Adipocyte (in vitro differentiated cells): ENCODE measurements around the gene TIMP2.

Source experiments
- DNase-seq: peaks from one replicate; pipeline ENCODE4 v3.0.0-alpha.2; 2015; ENCODE audit warnings: low read depth
- H3K27me3 ChIP-seq: replicated peaks from 2 replicates; pipeline ENCODE4 v1.7.0; 2013; ENCODE audit warnings: mild to moderate bottlenecking, low read length, moderate library complexity; ENCODE audit not compliant: control insufficient read depth, insufficient read depth
- H3K36me3 ChIP-seq: 2 replicates; pipeline ENCODE4 v1.7.0; 2013; ENCODE audit warnings: low read length, mild to moderate bottlenecking, moderate library complexity; ENCODE audit not compliant: control insufficient read depth, insufficient read depth, severe bottlenecking
- H3K4me1 ChIP-seq: 2 replicates; pipeline ENCODE4 v1.7.0; 2013; ENCODE audit warnings: mild to moderate bottlenecking, low read length, moderate library complexity; ENCODE audit not compliant: control insufficient read depth, insufficient read depth
- H3K4me3 ChIP-seq: 2 replicates; pipeline ENCODE4 v1.7.0; 2013; ENCODE audit warnings: mild to moderate bottlenecking, low read length, moderate library complexity
- H3K9ac ChIP-seq: 2 replicates; pipeline ENCODE4 v1.7.0; 2013; ENCODE audit warnings: mild to moderate bottlenecking, low read length, moderate library complexity
- H3K9me3 ChIP-seq: 2 replicates; pipeline ENCODE4 v1.7.0; 2013; ENCODE audit warnings: mild to moderate bottlenecking, low read length, moderate library complexity; ENCODE audit not compliant: control insufficient read depth

The TIMP2 gene

GRCh38 chr17:78940708-78941107, 15.5 kb upstream of the TIMP2 start:
- DNase-seq, result no peak
- no peaks in the 10 kb centered on the region for H3K9me3 ChIP-seq
- H3K36me3 ChIP-seq, result no peaks in the 10 kb centered on the region
- H3K4me1 ChIP-seq, result peaks cover 10% of the 10 kb centered on the region
- peaks cover 8% of the 10 kb centered on the region for H3K27me3 ChIP-seq
- H3K4me3 ChIP-seq, result no peak overlapping the region
- H3K9ac ChIP-seq, result no peak overlapping the region

GRCh38 chr17:78940258-78940657, 15.1 kb upstream of the TIMP2 start:
- H3K4me1 ChIP-seq, result peaks cover 14% of the 10 kb centered on the region
- H3K9me3 ChIP-seq, result no peaks in the 10 kb centered on the region
- H3K9ac ChIP-seq, result no peak overlapping the region
- peaks cover 8% of the 10 kb centered on the region for H3K27me3 ChIP-seq
- no peak for DNase-seq
- no peak overlapping the region for H3K4me3 ChIP-seq
- H3K36me3 ChIP-seq, result no peaks in the 10 kb centered on the region

- Histone ChIP-seq H3K27me3 (peaks cover 4% of the 10 kb centered on the region), H3K9ac (no peak overlapping the region), H3K9me3 (no peaks in the 10 kb centered on the region), H3K4me1 (peaks cover 20% of the 10 kb centered on the region), H3K4me3 (no peak overlapping the region), H3K36me3 (no peaks in the 10 kb centered on the region)
- DNase-seq, result peak; percentile 44
These were observed 14.4 kb upstream of the TIMP2 start for GRCh38 chr17:78939615-78940014.

GRCh38 chr17:78937561-78937960, 12.4 kb upstream of the TIMP2 start:
- Histone ChIP-seq H3K4me3 (no peak overlapping the region), H3K27me3 (no peaks in the 10 kb centered on the region), H3K4me1 (peaks cover 33% of the 10 kb centered on the region), H3K36me3 (no peaks in the 10 kb centered on the region), H3K9ac (no peak overlapping the region), H3K9me3 (no peaks in the 10 kb centered on the region)
- no peak for DNase-seq

GRCh38 chr17:78935419-78936323, 10.5 kb upstream of the TIMP2 start:
- Histone ChIP-seq H3K4me3 (no peak overlapping the region), H3K27me3 (no peaks in the 10 kb centered on the region), H3K9ac (peak overlapping the region; percentile 15), H3K36me3 (no peaks in the 10 kb centered on the region), H3K4me1 (peaks cover 33% of the 10 kb centered on the region), H3K9me3 (no peaks in the 10 kb centered on the region)
- DNase-seq, result peak; percentile 97

GRCh38 chr17:78934681-78935418, 9.7 kb upstream of the TIMP2 start:
- peaks cover 30% of the 10 kb centered on the region for H3K4me1 ChIP-seq
- H3K36me3 ChIP-seq, result no peaks in the 10 kb centered on the region
- no peaks in the 10 kb centered on the region for H3K27me3 ChIP-seq
- H3K9me3 ChIP-seq, result no peaks in the 10 kb centered on the region
- DNase-seq, result peak; percentile 33
- H3K9ac ChIP-seq, result peak overlapping the region; percentile 43
- peak overlapping the region; percentile 2 for H3K4me3 ChIP-seq

GRCh38 chr17:78933959-78934568, 8.9 kb upstream of the TIMP2 start:
- Histone ChIP-seq H3K36me3 (no peaks in the 10 kb centered on the region), H3K4me3 (peak overlapping the region; percentile 48), H3K27me3 (no peaks in the 10 kb centered on the region), H3K4me1 (peaks cover 30% of the 10 kb centered on the region), H3K9ac (peak overlapping the region; percentile 50), H3K9me3 (no peaks in the 10 kb centered on the region)
- DNase-seq, result peak; percentile 99

GRCh38 chr17:78933025-78933958, 8.1 kb upstream of the TIMP2 start:
- peak overlapping the region; percentile 48 for H3K4me3 ChIP-seq
- DNase-seq, result peak; percentile 96

GRCh38 chr17:78929908-78930775, 5.0 kb upstream of the TIMP2 start:
- Histone ChIP-seq H3K36me3 (no peaks in the 10 kb centered on the region), H3K27me3 (no peaks in the 10 kb centered on the region), H3K9me3 (no peaks in the 10 kb centered on the region), H3K9ac (no peak overlapping the region), H3K4me1 (peaks cover 22% of the 10 kb centered on the region), H3K4me3 (no peak overlapping the region)
- DNase-seq, result no peak

More at GRCh38 chr17:78933025-78933958, 8.1 kb upstream of the TIMP2 start:
- Histone ChIP-seq H3K9me3 (no peaks in the 10 kb centered on the region), H3K36me3 (no peaks in the 10 kb centered on the region), H3K9ac (peak overlapping the region; percentile 50), H3K4me1 (peaks cover 30% of the 10 kb centered on the region), H3K27me3 (no peaks in the 10 kb centered on the region)
